Endothelial cell of umbilical vein (primary cell): ENCODE data around the gene MALRD1. TPM values are rescaled to one million over a fixed set of nuclear protein-coding genes. Genes with fewer than 3 reads are reported as not detected.

ENCODE experiments used
- BruUV-seq: library from RNA; stranded (reverse); fragments of 400-500 nt; replicated peaks from 2 replicates; lab custom pipeline; 2021; lab: Mats Ljungman, UMichigan
- CTCF ChIA-PET: fragments of 300-600, 350-600 bp; sonication (Branson Sonifier 250); formaldehyde crosslinking; loops from one replicate; lab custom pipeline; 2021; ENCODE audit warnings: antibody characterized with exemption, inconsistent platforms; lab: Charles Lee
- POLR2A ChIA-PET: fragments of 300-600, 350-600 bp; sonication (Branson Sonifier 250); formaldehyde crosslinking; loops from one replicate; lab custom pipeline; 2021; ENCODE audit warnings: antibody characterized with exemption, inconsistent platforms; lab: Charles Lee
- DNase-seq: peaks from one replicate; pipeline ENCODE4 v3.0.0-alpha.2; 2011; ENCODE audit warnings: low read depth, low spot score
- FAIRE-seq: peaks from 2 replicates; lab custom pipeline; 2011; peaks lifted over from hg19 to GRCh38; lab: Jason Lieb, UNC
- H2AFZ ChIP-seq: 2 replicates; pipeline ENCODE4 v1.6.0; 2012; ENCODE audit warnings: low read depth, low read length, control low read depth, inconsistent platforms
- H3K27ac ChIP-seq: 2 replicates; pipeline ENCODE4 v1.5.1; 2011; ENCODE audit warnings: low read depth, mild to moderate bottlenecking, control low read depth, low read length, moderate library complexity; ENCODE audit not compliant: insufficient read depth
- H3K27me3 ChIP-seq, 2 experiments: 2 replicates each; pipeline versions ENCODE4 v1.6.0 to v1.6.1; 2011; ENCODE audit warnings: low read length in 2 of 2, mixed read lengths in 1 of 2; ENCODE audit not compliant: control insufficient read depth in 2 of 2, insufficient read depth in 2 of 2
- H3K36me3 ChIP-seq, 2 experiments: 2 replicates in 1 of 2; 3 replicates in 1 of 2; pipeline ENCODE4 v1.5.1; 2011; ENCODE audit warnings: low read length in 2 of 2, mild to moderate bottlenecking in 1 of 2, moderate library complexity in 1 of 2; ENCODE audit not compliant: control insufficient read depth in 2 of 2, insufficient read depth in 2 of 2; ENCODE audit errors: extremely low read depth in 1 of 2
- H3K4me1 ChIP-seq: 3 replicates; pipeline ENCODE4 v1.5.1; 2011; ENCODE audit warnings: mild to moderate bottlenecking, low read length; ENCODE audit not compliant: control insufficient read depth, insufficient read depth; ENCODE audit errors: extremely low read depth
- H3K4me2 ChIP-seq: 2 replicates; pipeline ENCODE4 v1.6.1; 2011; ENCODE audit warnings: low read length, control low read depth, mixed read lengths; ENCODE audit not compliant: insufficient read depth
- H3K4me3 ChIP-seq, 3 experiments: fragments of 200-600 bp in 1 of 3; sonication (generic), shearing (Covaris generic) in 1 of 3; replicated peaks in 1 of 3; 2 replicates each; pipeline ENCODE4 v1.5.1; 2011 to 2016; ENCODE audit warnings: control low read depth in 3 of 3, low read length in 3 of 3, mild to moderate bottlenecking in 2 of 3, inconsistent platforms in 1 of 3, low read depth in 1 of 3, moderate library complexity in 1 of 3; ENCODE audit not compliant: insufficient read depth in 1 of 3
- H3K79me2 ChIP-seq: 2 replicates; pipeline ENCODE4 v1.6.0; 2012; ENCODE audit warnings: low read length, inconsistent platforms; ENCODE audit not compliant: control insufficient read depth, insufficient read depth
- H3K9ac ChIP-seq: replicated peaks from 2 replicates; pipeline ENCODE3; 2011; ENCODE audit warnings: low read length, control low read depth; ENCODE audit not compliant: insufficient read depth; ENCODE audit errors: extremely low read depth
- H3K9me1 ChIP-seq: replicated peaks from 3 replicates; pipeline ENCODE4 v1.6.0; 2011; ENCODE audit warnings: mild to moderate bottlenecking, low read length; ENCODE audit not compliant: control insufficient read depth, insufficient read depth; ENCODE audit errors: extremely low read depth
- H3K9me3 ChIP-seq: replicated peaks from 2 replicates; pipeline ENCODE4 v1.5.1; 2012; ENCODE audit warnings: low read length, inconsistent platforms; ENCODE audit not compliant: control insufficient read depth, insufficient read depth
- H4K20me1 ChIP-seq: replicated peaks from 2 replicates; pipeline ENCODE3; 2011; ENCODE audit warnings: mild to moderate bottlenecking, low read length; ENCODE audit not compliant: control insufficient read depth, insufficient read depth; ENCODE audit errors: extremely low read depth
- CTCF ChIP-seq, 2 donors: IDR thresholded peaks; 1 replicate in 1 of 2; 2 replicates in 1 of 2; pipeline ENCODE4 v1.5.1; 2011; ENCODE audit warnings: low read length in 2 of 2, mild to moderate bottlenecking in 2 of 2, moderate library complexity in 2 of 2, control low read depth in 1 of 2, inconsistent platforms in 1 of 2, low read depth in 1 of 2; ENCODE audit not compliant: insufficient read depth in 1 of 2; ENCODE audit errors: extremely low read depth in 1 of 2
- EZH2 ChIP-seq: IDR thresholded peaks from 2 replicates; pipeline ENCODE4 v1.6.1; 2012; ENCODE audit warnings: borderline replicate concordance, low read depth, mild to moderate bottlenecking, moderate library complexity, low read length, inconsistent platforms; ENCODE audit not compliant: severe bottlenecking
- FOS ChIP-seq: IDR thresholded peaks from 2 replicates; pipeline ENCODE4 v1.6.1; 2011; ENCODE audit warnings: mild to moderate bottlenecking, low read length, moderate library complexity, borderline replicate concordance; ENCODE audit not compliant: insufficient read depth
- GATA2 ChIP-seq: IDR thresholded peaks from 2 replicates; pipeline ENCODE4 v1.7.0; 2011; ENCODE audit warnings: low read depth, mild to moderate bottlenecking, moderate library complexity, mixed read lengths, low read length; ENCODE audit not compliant: insufficient read length, insufficient read depth
- JUN ChIP-seq: IDR thresholded peaks from 2 replicates; pipeline ENCODE4 v1.6.1; 2011; ENCODE audit warnings: borderline replicate concordance, low read depth; ENCODE audit not compliant: insufficient read length, insufficient read depth
- MYC ChIP-seq: IDR thresholded peaks from one replicate; pipeline ENCODE4 v1.6.1; 2011; ENCODE audit warnings: mild to moderate bottlenecking, low read depth, low read length
- POLR2A ChIP-seq: IDR thresholded peaks from 2 replicates; pipeline ENCODE4 v1.6.1; 2012; ENCODE audit warnings: low read depth, mild to moderate bottlenecking, control low read depth, low read length
- POLR2AphosphoS5 ChIP-seq: IDR thresholded peaks from 2 replicates; pipeline ENCODE4 v1.6.1; 2012; ENCODE audit warnings: low read depth, mild to moderate bottlenecking, control low read depth, low read length, moderate library complexity; ENCODE audit not compliant: insufficient read depth
- dilution Hi-C: fragments of 300-500 bp; cut with MboI; formaldehyde crosslinking; loops from one replicate; pipeline ENCODE4 v1.15.0; 2019; ENCODE audit warnings: low sequenced_read_pairs; ENCODE audit not compliant: extremely low pct_ligation_motif_present
- intact Hi-C: fragments of 100-400 bp; cut with micrococcal nuclease; formaldehyde crosslinking; loops from one replicate; pipeline ENCODE4 v1.10.0; 2022
- polyA plus RNA-seq, 4 experiments: library from polyadenylated mRNA; depleted of rRNA in 3 of 4; stranded (reverse) in 3 of 4; unstranded in 1 of 4; fragments of >200 nt; gene quantifications; 2 replicates each; pipeline versions ENCODE4 v1.2.1 to v1.2.3, GENCODE V29; 2011 to 2012; ENCODE audit warnings: missing spikeins in 1 of 4
- total RNA-seq: library from RNA; stranded (reverse); gene quantifications from 2 replicates; pipeline ENCODE4 v1.2.3, GENCODE V29; 2021
- TF ChIP-seq, protein P1 (sequence below): IDR thresholded peaks from 2 replicates; pipeline ENCODE4 v1.6.1; 2011; ENCODE audit not compliant: insufficient read depth, insufficient read length

The MALRD1 gene
- total and polyA plus RNA-seq, 2 donors (not counting 3 experiments of a cell fraction or from before 2014, with no cell fraction given): not detected

- no peak overlapping the region for H3K27ac ChIP-seq
- H3K9me3 ChIP-seq: no peaks in the 10 kb centered on the region
- no peaks in the 10 kb centered on the region for H3K27me3 ChIP-seq
- no peak for DNase-seq
- TF ChIP-seq MYC (no peak), CTCF (IDR thresholded peaks at IDR 0.05; ENCODE audit: extremely low read depth in 1 of 2, insufficient read depth in 1 of 2, low read depth in 1 of 2, low read length in 2 of 2) (no peak), EZH2 (no peak), JUN (no peak), FOS (no peak), GATA2 (no peak), POLR2A (no peak), POLR2AphosphoS5 (no peak)
- TF ChIP-seq, protein P1, sequence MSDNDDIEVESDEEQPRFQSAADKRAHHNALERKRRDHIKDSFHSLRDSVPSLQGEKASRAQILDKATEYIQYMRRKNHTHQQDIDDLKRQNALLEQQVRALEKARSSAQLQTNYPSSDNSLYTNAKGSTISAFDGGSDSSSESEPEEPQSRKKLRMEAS: no peak
- no peak for FAIRE-seq
- H3K36me3 ChIP-seq: no peaks in the 10 kb centered on the region
- H3K79me2 ChIP-seq: no peaks in the 10 kb centered on the region
- no TSS peak for BruUV-seq
- no peaks in the 10 kb centered on the region for H4K20me1 ChIP-seq
- no peak overlapping the region for H3K9ac ChIP-seq
- H3K4me3 ChIP-seq: no peak overlapping the region
- ChIA-PET POLR2A (no interaction called here), CTCF (no interaction called here)
- intact Hi-C loops: no loop called here
- no peak overlapping the region for H3K4me2 ChIP-seq
- no peaks in the 10 kb centered on the region for H3K4me1 ChIP-seq
- H3K9me1 ChIP-seq: no peaks in the 10 kb centered on the region
- no peak overlapping the region for H2AFZ ChIP-seq
- dilution Hi-C loops: no loop called here
These were observed 592.1 kb downstream of the MALRD1 start for GRCh38 chr10:19640566-19641263.
